Activated CD4-positive, alpha-beta T cell treated with anti-CD3 and anti-CD28 coated beads, Interleukin-2, Interleukin-6, amounts not matched to agents 100 ng/mL and 50 ng/mL, durations not matched to agents 16 hours and 8 hours (primary cell): ENCODE results near the gene SLC19A2.
"Not testable (repeated sequence)": the region's sequence is repeated elsewhere in the genome, so short reads cannot be mapped to it uniquely, and the experiment has no call there.

Experiments used
- DNase-seq: peaks from one replicate; pipeline ENCODE4 v3.0.0-alpha.2; 2020

The SLC19A2 gene

DNA sequence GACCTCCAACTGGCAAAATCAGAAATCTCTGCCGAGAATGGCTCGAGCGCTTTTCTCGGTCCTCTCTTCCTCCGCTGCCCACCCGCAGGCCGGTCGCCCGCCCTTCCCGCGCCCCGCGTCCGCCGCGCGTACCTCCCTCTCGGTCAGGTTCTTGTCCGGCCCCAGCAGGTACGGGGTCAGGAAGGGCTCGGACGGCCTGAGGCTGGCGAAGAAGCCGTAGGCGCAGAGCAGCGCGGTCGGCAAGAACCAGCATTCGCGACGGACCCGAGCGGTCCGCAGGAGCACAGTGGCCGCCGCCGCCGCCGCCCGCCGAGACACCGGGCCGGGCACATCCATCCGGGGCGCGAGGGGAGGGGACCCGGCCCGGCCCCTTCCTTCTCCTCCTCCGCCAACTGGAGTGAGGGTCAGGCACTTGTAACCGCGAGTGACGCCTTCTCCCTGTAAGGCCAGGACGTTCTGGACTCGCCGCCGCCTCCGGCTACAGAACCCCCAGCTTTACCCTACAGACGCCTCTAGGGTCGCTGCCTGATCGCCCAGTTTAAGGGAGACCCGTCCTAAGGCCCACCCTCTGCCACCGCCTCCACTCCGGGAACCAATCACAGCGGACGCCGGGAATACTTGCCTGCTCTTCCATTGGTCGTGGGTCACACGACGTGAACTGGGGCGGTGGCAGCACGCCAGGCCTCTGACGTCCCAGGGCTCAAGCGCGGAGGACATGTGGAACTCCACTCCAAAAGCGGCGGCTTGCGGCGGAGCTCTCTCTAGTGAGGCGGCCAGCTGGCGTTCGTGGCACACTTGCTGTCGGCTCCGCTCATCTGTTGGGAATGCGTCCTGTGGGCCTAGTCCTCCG, at the start of gene SLC19A2:
TSS of gene SLC19A2 (minus strand) at position 514 of the 850 bp plus-strand sequence. CDS start at position 336, 178 bp downstream.
- peak; percentile 97 for DNase-seq

- no peak for DNase-seq
These were observed 48.9 kb upstream of the SLC19A2 start for GRCh38 chr1:169534653-169535052.

- not testable (repeated sequence) for DNase-seq
These were observed 47.9 kb upstream of the SLC19A2 start for GRCh38 chr1:169533528-169534190.

- DNase-seq: no peak
These were observed 44.7 kb upstream of the SLC19A2 start for GRCh38 chr1:169530448-169530847.

- peak; percentile 32 for DNase-seq
These were observed 43.4 kb upstream of the SLC19A2 start for GRCh38 chr1:169529068-169529642.

DNA sequence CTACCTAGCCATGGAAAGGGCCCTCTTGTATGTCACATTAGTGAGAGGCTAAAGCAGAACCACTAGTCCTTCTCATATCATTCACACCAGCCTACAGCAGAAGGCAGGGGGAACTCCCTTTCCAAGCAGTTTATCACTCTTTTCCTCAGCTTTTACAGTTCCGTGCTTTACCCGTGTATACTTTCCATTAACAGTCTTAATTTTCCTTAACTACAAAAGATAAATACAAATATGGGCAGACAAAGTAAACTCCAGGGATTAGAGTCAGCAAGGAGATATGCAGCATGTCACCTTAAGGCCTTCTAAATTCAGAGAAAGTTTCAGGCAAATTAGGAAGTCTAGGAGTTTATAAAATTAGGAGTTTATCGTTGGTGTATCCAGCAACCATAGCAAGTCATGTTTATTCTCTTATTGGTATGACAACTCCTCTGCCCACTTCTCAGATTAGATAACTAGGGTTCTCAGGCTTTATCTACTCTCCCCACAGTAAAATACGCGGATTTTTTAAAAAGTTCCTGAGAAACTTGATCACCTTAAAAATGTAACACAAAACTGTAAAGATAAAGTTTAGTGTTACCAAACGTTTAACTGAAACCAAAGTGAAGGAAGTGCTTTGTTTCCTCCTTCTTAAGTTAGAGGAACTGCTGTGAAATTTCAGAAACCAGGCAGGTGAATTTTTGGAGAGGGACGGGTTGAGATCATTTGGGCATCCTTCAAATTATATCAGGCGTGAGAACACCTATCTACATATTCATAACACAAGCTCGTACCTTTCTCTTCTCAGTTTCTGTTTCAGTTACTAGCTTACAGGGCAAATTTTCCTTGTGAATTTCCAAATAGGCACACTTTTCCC, 42.7 kb upstream of the SLC19A2 start:
- no peak for DNase-seq

GRCh38 chr1:169527451-169528214, 41.9 kb upstream of the SLC19A2 start:
- DNase-seq: no peak

- no peak for DNase-seq
These were observed 41.3 kb upstream of the SLC19A2 start for GRCh38 chr1:169527001-169527400.

- DNase-seq: no peak
These were observed 40.5 kb upstream of the SLC19A2 start for GRCh38 chr1:169526120-169526832.

DNA sequence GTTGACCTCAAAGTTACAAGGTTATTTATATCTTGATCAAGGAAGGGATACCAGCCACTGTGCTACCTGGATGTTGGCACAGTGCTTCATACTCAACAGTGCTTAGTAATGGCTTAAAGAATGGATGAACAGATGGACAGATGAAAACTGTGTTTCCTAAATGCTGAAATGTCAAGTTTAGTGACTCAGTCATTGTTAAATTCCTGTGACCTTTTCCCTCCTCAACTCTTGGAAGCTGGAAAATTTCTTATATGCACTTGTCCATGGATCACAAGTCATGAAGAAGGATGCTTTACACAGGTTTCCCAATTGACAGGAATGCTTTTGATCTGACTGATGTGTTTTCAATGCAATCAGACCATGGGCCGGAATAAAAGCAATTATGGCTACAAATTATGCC, 39.6 kb upstream of the SLC19A2 start:
- no peak for DNase-seq

DNA sequence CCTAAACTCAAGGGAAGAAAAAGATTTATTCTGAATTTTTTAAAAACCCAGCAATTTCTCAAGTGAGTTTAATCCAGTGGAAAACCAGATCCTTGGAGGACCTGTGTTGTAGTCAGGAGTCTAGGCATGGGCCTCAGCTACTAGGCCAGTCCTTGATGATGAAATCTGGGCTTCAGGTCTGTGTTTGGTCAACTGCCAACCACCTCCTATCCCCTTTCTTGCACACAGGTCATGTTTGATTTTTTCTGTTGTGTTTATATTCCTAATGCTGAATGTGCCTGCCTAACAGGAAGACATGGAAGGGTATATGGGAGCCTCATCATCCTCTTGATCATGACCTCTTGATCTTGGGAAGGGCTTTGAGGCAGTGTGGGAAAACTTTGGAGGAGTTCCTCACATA, 38.2 kb upstream of the SLC19A2 start:
- DNase-seq: no peak

- no peak for DNase-seq
These were observed 35.5 kb upstream of the SLC19A2 start for GRCh38 chr1:169521226-169521625.

GRCh38 chr1:169517558-169518186, 31.9 kb upstream of the SLC19A2 start:
- no peak for DNase-seq

GRCh38 chr1:169515641-169516040, 29.9 kb upstream of the SLC19A2 start:
- no peak for DNase-seq

- no peak for DNase-seq
These were observed 29.0 kb upstream of the SLC19A2 start for GRCh38 chr1:169514566-169515270.

DNA sequence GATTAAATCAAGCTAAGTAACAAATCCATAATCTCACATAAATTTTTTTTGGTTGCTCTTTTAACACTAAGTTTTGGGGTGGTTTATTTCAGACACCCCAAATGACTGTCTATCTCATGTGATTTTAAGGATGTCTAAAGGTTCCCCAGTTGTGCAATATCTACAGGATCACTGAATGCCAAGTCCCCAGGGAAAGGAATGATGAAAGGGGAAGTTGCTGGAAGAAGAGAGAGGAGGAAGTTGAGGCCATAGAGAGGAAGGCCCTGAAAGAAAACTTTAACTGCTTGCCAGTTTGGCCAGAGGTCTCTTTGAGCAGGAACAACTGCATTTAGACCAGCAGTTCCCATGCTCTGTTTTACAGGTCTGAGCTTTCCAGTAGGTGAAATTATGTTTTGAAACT, 27.5 kb upstream of the SLC19A2 start:
- DNase-seq: no peak

DNA sequence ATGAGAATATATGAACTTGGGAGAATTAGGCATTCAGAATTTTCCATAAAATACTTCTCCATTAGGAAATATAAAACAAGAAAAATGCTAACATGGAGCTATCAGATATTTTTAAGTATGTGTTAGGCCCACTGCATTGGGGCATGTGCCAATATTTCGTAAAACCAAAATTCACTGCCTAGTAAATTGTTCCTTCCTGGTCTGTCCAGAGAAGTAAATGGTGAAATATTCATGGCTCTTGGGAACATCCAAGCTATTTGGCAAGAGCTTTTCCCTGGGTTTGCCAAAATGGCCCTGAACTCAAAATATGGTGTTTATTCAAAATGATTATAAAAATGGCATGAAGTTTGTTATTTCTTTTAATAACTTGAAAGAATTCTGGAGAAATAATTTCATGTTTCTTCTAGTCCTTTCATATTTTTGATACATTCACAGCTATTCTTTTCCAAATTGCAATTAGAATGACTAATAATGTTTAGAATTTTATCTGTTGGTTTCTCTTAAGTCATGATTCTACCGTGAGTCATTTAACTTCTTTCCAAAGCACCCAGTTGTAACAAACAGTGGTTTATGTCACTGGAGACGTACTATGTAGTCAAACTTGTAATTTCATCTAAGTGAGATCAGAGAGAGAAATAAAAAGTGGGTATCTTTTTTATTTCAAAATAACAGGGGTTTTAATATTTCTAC, 25.7 kb upstream of the SLC19A2 start:
- no peak for DNase-seq

GRCh38 chr1:169510060-169510459, 24.3 kb upstream of the SLC19A2 start:
- DNase-seq: no peak

DNA sequence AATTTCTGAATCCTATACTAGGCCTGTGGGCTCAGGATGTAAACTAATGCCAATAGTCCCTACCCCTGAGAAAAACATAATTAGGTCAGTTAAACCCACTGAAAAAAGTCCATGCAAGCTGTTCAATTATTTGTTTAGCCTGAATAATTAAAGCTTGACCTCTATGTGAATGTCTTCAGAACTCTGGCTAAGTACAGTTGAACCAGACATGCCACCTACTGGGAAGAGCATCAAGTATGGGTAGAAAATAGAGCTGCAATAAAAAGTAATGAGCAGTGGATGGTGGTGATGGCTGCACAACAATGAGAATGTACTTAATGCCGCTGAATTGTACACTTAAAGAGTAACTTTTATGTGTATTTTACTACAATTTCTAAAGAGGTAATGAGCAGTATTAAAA, 23.6 kb upstream of the SLC19A2 start:
- no peak for DNase-seq
